GM21737 (cell line): ENCODE measurements around the gene NBAS.

Source experiments
- ATAC-seq: cut with Tn5 transposase; IDR thresholded peaks from one replicate; pipeline ENCODE4 v1.9.1; 2021; ENCODE audit warnings: mild to moderate bottlenecking, moderate library complexity; ENCODE audit not compliant: unreplicated experiment

The NBAS gene

DNA sequence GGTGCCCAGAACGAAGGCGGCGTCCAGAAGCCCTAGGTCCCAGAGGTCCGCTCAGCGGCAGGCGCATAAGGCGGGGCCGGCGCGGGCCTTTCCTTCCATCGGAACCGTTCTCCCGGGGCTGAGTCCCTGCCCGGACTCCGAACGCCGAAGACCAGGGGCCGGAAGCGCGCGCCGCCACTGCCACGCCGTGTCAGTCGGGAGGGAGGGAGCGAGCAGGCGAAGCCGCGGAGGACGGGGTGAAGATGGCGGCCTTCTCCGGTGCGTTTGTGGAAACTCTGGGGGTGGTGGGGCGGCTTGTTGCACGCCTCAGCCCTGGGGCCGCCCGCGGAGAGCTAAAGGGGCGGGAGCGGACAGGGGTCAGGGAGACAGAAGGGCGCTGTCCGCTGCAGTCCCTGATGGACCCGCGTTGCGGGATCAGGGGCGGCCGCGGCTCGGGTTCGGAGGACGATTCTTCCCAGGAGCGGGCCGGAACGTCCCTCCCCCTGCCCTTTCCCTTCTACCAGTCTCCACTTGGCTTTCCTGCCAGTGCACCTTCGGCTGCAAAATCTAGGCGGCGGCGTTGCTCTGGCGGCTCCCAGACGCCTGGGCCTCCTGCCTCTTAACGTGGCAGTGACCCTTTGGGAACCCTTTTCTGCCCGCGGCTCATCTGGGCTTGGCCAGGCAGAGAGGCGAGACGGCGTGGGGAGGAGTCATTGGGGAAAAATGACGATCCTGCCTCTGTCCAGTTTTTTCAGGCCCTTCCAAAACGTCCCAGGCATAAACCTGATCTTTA, 30.7 kb upstream of the NBAS start, which contains the start of gene DDX1:
DDX1 (plus strand) TSS at position 177 of the 772 bp plus-strand sequence; CDS start at position 243, 66 bp downstream.
- ATAC-seq = peak; percentile 94

DNA sequence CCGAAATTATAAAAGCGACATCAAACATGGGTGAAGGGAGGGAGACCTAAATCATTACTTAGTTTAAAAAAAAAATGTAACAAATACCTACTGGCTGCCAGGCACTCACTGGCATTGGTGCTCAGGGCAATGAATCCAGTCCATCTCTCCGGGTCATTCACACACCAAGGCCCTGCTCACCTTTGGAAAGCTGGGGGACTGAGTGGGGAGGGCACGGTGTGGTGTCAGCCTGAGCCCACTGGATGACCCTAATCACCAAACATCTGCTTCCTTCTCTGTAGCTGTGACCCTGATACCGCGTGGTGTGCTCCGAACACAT, 30.2 kb upstream of the NBAS start:
- no peak for ATAC-seq

DNA sequence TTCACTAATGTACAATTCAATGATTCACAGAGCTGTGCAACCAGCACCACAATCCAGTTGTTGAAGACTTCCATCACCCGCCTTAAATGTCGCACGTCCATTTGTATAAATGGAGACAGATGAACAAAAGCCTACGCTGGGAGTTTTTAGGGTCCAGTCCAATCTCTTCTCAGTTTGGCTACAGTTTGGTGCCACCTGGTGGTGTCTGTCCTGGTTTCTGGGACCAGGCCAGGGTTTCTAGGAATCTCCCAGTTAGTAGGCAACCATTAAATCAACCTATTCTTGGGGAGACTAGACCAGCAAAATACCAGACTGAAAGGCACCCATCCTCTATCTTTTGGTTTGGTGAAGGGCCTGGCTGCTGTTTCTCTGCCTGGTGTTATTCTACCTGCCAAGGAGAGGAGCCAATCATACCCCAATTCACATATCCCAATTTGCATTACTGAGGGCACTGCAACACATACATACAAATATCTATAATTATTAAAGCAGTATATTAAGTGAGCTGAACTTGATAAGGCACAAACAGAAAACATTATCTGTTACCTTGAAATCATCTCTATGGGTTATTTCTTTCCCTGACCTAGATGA, 27.3 kb upstream of the NBAS start:
- no peak for ATAC-seq

DNA sequence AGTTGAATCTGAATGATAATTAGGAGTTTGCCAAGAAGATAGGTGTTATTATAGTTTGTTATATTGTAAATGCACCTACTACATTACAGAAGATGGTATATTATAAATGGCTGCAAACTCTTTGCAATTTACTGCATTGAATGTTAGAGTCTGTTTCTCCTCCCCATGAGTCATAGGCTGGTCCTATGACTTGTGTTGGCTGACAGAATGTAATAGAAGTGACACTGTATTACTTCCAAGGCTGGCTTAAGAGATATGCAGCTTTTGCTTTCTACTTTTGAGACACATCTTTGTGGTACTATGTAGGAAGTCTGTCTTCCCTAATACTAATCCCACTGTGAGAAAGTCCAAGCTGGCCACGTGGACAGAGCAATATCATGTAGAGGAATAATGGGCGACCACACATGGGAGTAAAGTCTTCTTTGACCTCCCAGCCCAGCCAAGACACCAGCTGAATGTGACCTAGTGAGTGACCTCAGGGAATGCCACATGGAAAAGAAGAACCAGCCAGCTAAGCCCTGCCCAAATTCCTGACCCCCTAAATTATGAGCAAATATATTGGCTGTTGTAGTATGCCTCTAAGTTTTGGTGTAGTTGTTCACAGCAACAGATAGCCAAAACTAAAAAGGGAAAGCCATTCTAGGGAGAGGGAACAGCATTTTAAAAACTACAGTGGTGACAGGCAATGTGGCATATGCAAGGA, 23.8 kb upstream of the NBAS start:
- ATAC-seq = no peak

DNA sequence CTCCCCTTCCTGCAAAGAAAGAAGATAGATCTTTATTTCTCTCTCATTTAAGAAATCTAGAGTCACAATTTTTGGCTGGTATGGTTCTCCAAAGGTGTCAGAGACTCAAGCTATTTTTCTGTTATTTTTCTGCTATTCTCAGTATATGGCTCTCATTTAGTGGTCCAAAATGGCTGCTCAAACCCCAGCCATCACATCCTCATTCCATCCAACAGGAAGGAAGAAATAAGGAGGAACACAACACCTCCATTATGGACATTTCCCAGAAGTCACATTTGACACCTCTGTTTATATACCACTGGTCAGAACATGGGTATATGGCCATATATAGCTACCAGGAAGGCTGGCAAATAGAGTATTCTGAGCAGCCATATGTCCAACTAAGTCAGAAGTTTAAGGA, 23.2 kb upstream of the NBAS start:
- ATAC-seq = no peak

DNA sequence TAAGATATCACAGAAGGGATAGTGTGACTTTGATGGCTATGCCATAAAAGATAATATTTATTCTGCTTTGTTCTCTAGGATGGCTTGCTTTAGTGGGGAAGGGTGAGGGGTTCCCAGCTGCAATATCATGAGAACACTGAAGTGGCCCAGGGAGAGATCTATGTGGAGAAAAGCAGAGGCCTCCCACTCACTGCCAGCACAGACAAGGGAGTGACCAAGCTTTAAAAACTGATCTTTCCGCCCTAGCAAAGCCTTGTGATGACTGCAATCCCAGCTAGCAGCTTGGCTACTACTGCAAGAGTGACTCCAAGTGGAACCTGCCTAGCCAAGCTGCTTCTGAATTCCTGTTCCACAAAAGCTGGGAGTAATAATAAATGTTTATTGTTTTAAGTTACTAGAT, 22.7 kb upstream of the NBAS start:
- ATAC-seq = no peak

DNA sequence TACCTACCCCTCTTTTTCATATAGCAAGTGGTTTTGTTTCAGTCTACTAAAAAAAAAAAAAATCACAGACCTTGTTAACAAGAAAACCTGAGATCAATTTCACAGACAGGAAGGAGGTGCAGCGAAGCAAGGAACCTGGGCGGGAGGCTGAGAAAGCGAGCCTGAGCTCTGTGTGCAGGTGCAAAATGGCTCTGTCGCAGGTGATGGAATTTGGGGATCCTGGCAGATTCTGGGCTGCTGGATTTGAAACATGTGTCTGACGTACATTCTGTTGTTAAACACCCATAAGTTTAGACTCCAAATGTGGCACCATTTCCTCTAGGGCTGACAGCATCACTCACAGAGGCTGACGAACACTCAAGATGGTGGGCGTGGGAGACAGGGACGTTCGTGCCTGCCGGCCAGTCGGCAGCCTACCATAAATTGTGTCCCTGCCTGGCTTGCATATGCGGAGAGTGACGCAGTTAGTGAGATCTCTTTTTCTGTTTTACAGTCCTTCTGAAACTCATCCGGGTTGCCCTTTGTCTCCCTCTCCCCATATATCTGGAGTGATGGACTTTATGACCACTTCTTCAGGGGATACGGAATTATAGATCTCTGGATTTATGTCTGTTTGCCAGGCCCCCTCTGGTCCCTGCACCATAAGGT, 21.7 kb upstream of the NBAS start:
- no peak for ATAC-seq

DNA sequence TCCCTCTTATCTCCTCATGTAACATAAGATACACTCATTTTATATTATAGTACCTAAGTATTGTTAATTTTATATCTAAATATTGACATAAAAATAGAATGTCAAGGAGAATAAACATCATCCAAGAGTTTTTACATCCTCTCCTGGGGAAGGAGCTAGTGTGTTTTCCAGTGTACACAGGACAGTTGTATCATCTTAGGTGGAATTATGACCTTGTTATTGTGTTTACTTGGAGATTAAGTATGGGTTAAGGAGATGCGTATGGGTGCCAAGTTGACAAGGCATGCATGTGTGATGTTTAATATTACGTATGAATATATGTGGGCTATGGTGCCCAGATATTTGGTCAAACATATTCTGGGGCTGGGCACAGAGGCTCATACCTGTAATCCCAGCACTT, 19.3 kb upstream of the NBAS start:
- no peak for ATAC-seq

DNA sequence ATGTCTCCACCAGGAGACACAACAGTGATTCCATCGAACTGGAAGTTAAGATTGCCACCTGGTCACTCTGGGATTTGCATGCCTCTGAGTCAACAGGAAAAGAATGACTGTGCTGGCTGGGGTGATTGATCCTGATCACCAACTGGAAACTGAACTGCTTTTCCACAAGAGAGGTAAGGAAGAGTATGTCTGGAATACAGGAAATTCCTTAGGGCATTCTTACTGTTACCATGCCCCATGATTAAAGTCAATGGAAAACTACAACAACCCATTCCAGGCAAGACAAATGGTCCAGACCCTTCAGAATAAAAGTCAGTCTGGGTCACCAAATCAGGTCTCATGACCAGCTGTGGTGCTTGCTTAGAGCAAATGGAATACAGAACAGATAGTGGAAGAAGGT, 18.5 kb upstream of the NBAS start:
- ATAC-seq = no peak

DNA sequence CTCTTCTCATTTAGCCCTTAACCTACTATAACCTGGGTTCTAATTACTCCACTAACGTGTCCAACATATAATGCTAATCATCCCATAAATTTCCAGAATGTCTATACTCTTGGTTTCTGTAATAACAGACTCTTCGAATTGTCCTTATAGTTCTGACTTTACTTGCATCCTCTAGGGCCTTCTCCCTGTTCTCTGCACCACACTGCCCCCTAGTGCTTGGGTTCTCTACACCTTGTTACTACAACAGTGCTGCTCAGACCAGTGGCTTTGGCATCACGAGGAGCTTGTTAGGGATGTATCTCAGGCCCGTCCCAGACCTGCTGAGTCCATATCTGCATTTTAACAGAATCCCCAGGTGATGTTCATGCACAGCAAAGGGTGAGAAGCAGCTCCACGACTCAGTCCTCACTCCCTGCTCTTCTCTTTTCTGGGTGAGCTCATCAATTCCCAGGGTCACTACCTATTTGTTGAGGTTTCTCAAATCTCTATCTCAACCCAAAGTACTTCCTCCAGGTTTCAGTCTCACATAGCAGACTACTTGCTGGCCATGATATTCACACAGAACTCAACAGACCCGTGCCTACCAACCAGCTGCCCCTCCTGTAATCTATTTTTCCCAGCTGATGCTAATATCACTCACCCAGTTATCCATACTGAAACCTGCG, 16.1 kb upstream of the NBAS start:
- ATAC-seq = peak; percentile 87

DNA sequence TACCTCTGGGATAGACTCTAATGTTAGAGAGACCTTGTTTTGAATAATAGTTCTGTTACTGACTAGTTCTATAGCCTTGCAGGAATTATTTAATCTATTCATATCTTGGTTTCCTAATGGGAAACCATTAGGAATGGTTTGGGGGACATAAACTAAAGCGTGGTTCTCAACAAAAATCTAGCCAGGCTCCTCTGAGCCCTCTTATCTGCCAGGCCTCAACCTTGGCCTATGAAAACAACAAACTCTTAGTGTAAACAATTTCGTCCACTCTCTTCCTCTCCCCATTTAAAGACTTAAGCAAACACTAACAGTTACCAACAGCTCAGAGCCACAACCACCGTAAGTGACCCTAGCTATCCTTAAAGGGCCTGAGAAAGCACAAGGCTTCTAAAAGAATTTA, 10.6 kb upstream of the NBAS start:
- no peak for ATAC-seq

DNA sequence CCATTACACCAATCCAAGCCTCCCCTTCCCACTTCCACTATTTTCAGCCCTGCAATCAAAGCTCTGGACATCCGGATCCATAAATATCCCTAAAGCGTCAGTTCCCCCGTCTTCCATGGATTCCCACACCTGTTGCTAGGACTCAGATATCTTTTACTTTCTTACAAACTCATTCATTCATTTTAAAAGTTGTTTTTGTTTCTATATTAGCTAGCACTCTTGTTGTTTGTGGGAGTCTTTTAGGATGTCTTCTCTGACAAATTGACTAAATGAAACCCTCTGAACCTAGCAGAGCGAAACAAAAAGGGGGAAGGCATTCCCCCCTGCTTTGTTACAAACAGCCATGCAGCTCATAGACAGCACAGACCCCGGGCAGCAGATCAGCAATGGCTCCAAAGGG, 9.0 kb upstream of the NBAS start:
- no peak for ATAC-seq

DNA sequence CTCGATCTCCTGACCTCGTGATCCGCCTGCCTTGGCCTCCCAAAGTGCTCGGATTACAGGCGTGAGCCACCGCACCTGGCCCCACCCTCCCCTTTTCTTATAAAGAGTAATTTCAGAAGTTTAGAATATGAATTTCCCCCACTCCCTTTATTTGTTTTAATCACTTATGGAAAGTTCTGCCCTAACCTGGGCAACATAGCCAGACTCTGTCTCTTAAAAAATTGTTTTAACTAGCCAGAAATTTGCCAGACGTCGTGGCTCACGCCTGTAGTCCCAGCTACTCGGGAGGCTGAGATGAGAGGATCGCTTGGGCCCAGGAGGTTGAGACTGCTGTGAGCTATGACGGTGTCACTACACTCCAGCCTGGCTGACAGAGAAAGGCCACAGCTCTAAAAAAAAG, 7.7 kb upstream of the NBAS start:
- no peak for ATAC-seq

DNA sequence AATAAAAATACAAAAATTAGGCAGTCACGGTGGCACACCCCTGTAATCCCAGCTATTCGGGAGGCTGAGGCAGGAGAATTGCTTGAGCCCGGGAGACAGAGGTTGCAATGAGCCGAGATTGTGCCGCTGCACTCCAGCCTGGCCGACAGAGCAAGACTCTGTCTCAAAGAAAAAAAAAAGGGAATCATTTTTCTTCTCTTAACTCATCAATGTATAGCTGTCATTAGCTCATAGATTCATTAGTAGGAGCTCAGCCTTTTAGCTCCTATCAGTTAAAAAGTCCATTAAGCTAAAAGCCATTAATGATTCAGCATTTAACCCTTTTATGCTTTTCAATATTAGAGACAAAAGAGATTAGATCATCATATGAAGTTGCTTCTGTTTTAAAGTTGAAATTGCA, 5.8 kb upstream of the NBAS start:
- ATAC-seq = no peak

DNA sequence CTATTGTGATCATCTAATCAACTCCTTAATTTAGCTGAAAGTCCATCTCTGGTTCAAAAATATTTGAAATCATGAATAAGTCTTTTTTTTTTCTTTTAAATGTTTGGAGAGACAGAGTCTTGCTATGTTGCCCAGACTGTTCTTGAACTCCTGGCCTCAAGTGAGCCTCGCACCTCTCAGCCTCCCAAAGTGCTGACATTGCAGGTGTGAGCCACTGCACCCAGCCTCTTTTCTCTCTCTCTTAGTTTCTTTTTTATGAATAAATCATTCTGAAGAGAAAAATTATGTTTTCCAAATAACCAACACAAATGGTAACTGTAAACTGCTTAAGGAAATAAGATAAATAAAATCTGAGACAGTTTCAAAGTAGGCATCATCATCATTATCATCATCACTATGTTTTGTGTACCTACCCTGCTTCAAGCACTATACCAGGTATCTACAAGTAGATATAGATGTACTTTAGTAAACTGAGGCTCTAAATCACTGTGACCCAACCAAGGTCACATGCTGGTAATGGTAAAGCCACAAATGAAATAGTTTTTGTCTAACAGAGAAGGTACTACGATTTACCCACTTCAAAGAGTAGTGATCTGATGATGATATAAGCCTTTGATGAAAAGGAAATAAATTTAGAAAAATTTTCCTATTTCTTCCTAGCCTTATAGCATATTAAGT, 5.0 kb upstream of the NBAS start:
- ATAC-seq = no peak

DNA sequence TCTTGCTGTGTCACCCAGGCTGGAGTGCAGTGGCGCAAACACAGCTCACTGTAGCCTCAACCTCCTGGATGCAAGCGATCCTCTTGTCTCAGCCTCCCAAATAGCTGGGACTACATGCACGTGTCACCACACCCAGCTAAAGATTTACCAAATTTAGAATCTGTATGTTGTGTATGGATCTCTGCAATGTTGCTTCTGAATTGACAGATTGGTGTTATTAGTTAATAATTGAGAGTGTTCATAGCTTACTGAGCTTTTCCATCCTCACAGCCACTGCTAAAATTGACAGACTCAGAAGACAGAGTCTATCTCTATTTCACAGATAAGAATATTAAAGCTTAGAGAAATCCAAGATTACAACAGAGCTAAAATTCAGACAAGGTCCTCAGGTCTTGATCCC, 4.3 kb upstream of the NBAS start:
- no peak for ATAC-seq

DNA sequence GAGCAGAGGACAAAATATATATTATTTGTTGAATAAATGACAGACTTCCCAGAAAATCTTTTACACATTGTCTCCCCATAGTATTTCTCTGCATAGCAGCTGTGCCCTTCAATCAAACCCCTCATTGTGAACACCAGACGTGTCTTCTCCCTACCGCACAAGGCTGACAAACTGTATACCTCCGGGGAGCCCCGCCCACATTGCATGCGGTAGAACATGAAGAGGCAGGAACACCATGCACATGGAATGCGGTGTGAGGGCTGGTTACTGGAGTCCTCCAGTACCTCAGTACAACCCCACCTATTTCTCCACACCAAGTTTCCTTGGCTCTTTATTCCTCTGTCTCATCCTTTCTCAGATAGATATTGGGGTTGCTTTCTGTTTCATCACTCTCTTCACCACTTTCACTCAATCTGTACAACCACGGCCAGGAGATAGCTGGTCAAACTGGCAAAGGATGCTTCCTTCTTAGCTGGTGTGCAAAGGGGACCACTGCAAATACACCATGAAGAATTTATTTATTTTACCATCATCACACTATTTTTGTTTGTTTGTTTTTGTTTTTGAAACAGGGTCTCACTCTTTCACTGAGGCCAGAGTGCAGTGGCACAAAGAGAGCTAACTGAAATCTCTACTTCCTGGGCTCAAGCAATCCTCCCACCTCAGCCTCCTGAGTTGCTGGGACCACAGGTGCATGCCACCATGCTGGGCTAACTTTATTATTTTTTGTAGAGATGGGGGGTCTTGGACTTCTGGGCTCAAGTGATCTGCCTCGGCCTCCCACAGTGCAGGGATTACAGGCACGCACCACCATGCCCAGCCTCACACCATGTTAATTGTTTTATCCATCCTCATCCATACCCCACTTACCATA, 2.3 kb upstream of the NBAS start:
- ATAC-seq = no peak

DNA sequence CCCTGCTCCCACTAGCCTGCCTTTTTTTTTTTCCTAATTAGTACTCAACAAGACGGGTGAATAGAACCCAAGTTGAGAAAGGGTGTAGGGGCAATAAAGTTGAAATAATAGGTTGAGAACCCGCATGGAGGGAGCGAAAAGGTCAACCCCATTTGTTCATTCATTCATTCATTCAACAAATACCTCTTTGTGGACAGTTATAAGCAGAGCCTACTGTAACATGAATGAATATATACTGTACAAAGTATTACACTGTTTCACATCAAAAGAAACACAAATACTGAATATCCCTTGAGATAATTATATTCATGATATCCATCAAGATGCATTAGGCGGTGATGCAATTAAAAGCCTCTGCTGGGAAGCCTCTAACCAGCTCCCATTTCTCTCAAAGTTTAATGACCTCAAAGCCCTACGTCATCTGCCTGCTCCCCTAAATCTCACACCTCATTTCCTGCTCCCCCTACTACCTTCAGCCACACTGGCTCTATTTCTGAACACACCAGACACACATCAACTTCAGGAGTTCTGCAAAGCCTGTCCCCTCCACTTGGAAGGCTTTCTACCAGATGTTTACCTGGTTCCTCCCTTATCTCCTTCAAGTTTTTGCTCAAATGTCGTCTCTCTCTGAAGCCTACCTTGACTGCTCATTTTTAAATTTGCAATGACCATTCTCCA, 1.4 kb upstream of the NBAS start:
- ATAC-seq = no peak
